HepG2 (cell line): ENCODE data around the gene WWC1. TPM values are rescaled to one million over a fixed set of nuclear protein-coding genes. Genes with fewer than 3 reads are reported as not detected.
A peak's percentile ranks its signal among the peaks of the same experiment; 100 is the strongest.

Experiments used
- ATAC-seq: fragments of 200-7000 bp; cut with Tn5 transposase; 3 replicates; pipeline ENCODE4 v1.9.1; 2020; ENCODE audit warnings: mild to moderate bottlenecking, moderate library complexity
- BruUV-seq: library from RNA; stranded (reverse); fragments of 400-500 nt; replicated peaks from 2 replicates; lab custom pipeline; 2021; lab: Mats Ljungman, UMichigan
- CTCF ChIA-PET: fragments of 300-600 bp; formaldehyde crosslinking; extraction: SDS; loops from one replicate; lab custom pipeline; 2021; ENCODE audit warnings: low total read pairs, inconsistent platforms, low intra/inter-chr PET ratio; lab: Yijun Ruan, JAX
- POLR2A ChIA-PET: fragments of 350-600 bp; sonication (Branson Sonifier 250); formaldehyde crosslinking; loops from one replicate; lab custom pipeline; 2020; ENCODE audit warnings: antibody characterized with exemption, inconsistent platforms; lab: Yijun Ruan, JAX
- DNase-seq: peaks from one replicate; pipeline ENCODE4 v3.0.0-alpha.2; 2015; ENCODE audit warnings: low spot score
- FAIRE-seq: peaks from 3 replicates; lab custom pipeline; 2011; peaks lifted over from hg19 to GRCh38; lab: Jason Lieb, UNC
- H2AFZ ChIP-seq: one replicate; pipeline ENCODE4 v1.6.1; 2011; ENCODE audit warnings: low read length, inconsistent platforms
- H3K27ac ChIP-seq: fragments of 300-600 bp; 3 replicates; pipeline ENCODE4 v1.8.0; 2011; ENCODE audit warnings: mixed run types, mild to moderate bottlenecking, mixed read lengths, low read length, inconsistent platforms; ENCODE audit not compliant: insufficient read depth; ENCODE audit errors: extremely low read length
- H3K27me3 ChIP-seq, 2 experiments: fragments of 200-600 bp in 1 of 2; 2 replicates in 1 of 2; 3 replicates in 1 of 2; pipeline versions ENCODE4 v1.6.0 to v1.8.0; 2011; ENCODE audit warnings: low read length in 2 of 2, mild to moderate bottlenecking in 2 of 2, moderate library complexity in 2 of 2, inconsistent platforms in 1 of 2; ENCODE audit not compliant: insufficient read depth in 2 of 2, control insufficient read depth in 1 of 2
- H3K36me3 ChIP-seq, 2 experiments: fragments of 200-600 bp in 1 of 2; replicated peaks in 1 of 2; 2 replicates in 1 of 2; 3 replicates in 1 of 2; pipeline versions ENCODE4 v1.5.1 to v1.8.0; 2011; ENCODE audit warnings: low read length in 2 of 2, inconsistent platforms in 1 of 2; ENCODE audit not compliant: insufficient read depth in 2 of 2, control insufficient read depth in 1 of 2
- H3K4me1 ChIP-seq: 2 replicates; pipeline ENCODE4 v1.5.1; 2012; ENCODE audit warnings: low read length, inconsistent platforms; ENCODE audit not compliant: insufficient read depth
- H3K4me2 ChIP-seq: 2 replicates; pipeline ENCODE4 v1.6.0; 2011; ENCODE audit warnings: low read depth, low read length, inconsistent platforms
- H3K4me3 ChIP-seq, 3 experiments: fragments of 200-600 bp in 1 of 3; sonication (generic), shearing (Covaris generic) in 1 of 3; replicated peaks in 1 of 3; 2 replicates each; pipeline ENCODE4 v1.5.1; 2011 to 2016; ENCODE audit warnings: low read length in 3 of 3, inconsistent platforms in 2 of 3, low read depth in 2 of 3, mild to moderate bottlenecking in 2 of 3, control low read depth in 1 of 3, mixed read lengths in 1 of 3; ENCODE audit not compliant: insufficient read depth in 1 of 3
- H3K79me2 ChIP-seq: one replicate; pipeline ENCODE4 v1.6.1; 2011; ENCODE audit warnings: low read length, inconsistent platforms; ENCODE audit not compliant: insufficient read depth
- H3K9ac ChIP-seq: 2 replicates; pipeline ENCODE4 v1.6.0; 2011; ENCODE audit warnings: mild to moderate bottlenecking, low read depth, low read length, inconsistent platforms; ENCODE audit not compliant: insufficient read depth
- H3K9me3 ChIP-seq: 2 replicates; pipeline ENCODE4 v1.5.1; 2012; ENCODE audit warnings: mild to moderate bottlenecking, low read length
- H4K20me1 ChIP-seq: 2 replicates; pipeline ENCODE4 v1.6.0; 2011; ENCODE audit warnings: inconsistent platforms, mild to moderate bottlenecking, low read length, moderate library complexity; ENCODE audit not compliant: insufficient read depth
- KLF16 ChIP-seq, 2 experiments: sonication (generic) in 1 of 2; formaldehyde crosslinking in 1 of 2; IDR thresholded peaks; 2 replicates each; pipeline versions ENCODE4 v1.6.1 to v1.8.0; 2016 to 2023; ENCODE audit warnings: missing genetic modification reagents in 2 of 2, missing compliant biosample characterization in 1 of 2
- SNAI1 ChIP-seq: sonication (generic); formaldehyde crosslinking; IDR thresholded peaks from 2 replicates; pipeline ENCODE4 v1.5.0; 2020; ENCODE audit warnings: mild to moderate bottlenecking, missing genetic modification reagents, borderline replicate concordance
- ZNF10 ChIP-seq: sonication (generic); formaldehyde crosslinking; IDR thresholded peaks from 2 replicates; pipeline ENCODE4 v1.4.0; 2020; ENCODE audit warnings: mild to moderate bottlenecking, low read depth, missing genetic modification reagents, borderline replicate concordance
- ZNF570 ChIP-seq: sonication (generic); formaldehyde crosslinking; IDR thresholded peaks from 2 replicates; pipeline ENCODE4 v1.4.0; 2020; ENCODE audit warnings: mild to moderate bottlenecking, missing genetic modification reagents, borderline replicate concordance
- ZNF572 ChIP-seq: sonication (generic); formaldehyde crosslinking; IDR thresholded peaks from 2 replicates; pipeline ENCODE4 v1.5.1; 2020; ENCODE audit warnings: mild to moderate bottlenecking, missing genetic modification reagents
- ZNF781 ChIP-seq: sonication (generic); formaldehyde crosslinking; IDR thresholded peaks from 2 replicates; pipeline ENCODE4 v1.5.1; 2020; ENCODE audit warnings: borderline replicate concordance, mild to moderate bottlenecking, missing genetic modification reagents; ENCODE audit errors: not compliant biosample characterization
- ZZZ3 ChIP-seq: sonication (generic); formaldehyde crosslinking; IDR thresholded peaks from 2 replicates; pipeline ENCODE4 v1.4.0; 2020; ENCODE audit warnings: missing genetic modification reagents, mild to moderate bottlenecking, borderline replicate concordance
- WGBS: methylation state at CpG from one replicate; pipeline ENCODE4 v1.1.6; 2017; ENCODE audit warnings: low lambda C conversion rate; 5-methylcytosine and 5-hydroxymethylcytosine counted together
- in situ Hi-C: cut with HindIII; loops from 2 replicates; pipeline ENCODE4 v1.10.0; 2017; ENCODE audit warnings: low pct_unique_long_range_greater_than_20kb; ENCODE audit not compliant: extremely low pct_ligation_motif_present
- intact Hi-C: fragments of 100-400 bp; cut with micrococcal nuclease; formaldehyde crosslinking; loops from one replicate; pipeline ENCODE4 v1.10.0; 2022; ENCODE audit not compliant: unreplicated experiment
- polyA plus RNA-seq, 8 experiments: library from polyadenylated mRNA; depleted of rRNA in 3 of 8; stranded (reverse) in 7 of 8; unstranded in 1 of 8; fragments of >200 nt; fragmentation: Illumina TruSeq in 4 of 8; extraction: Trizol in 4 of 8; gene quantifications; 2 replicates each; pipeline versions ENCODE4 v1.2.1 to v1.2.3, GENCODE V29; 2011 to 2016; ENCODE audit warnings: low read depth in 4 of 8, missing spikeins in 1 of 8, mixed read lengths in 1 of 8; ENCODE audit not compliant: insufficient read depth in 1 of 8
- total RNA-seq, 5 experiments: library from RNA; depleted of rRNA; stranded (reverse); fragments of >200 nt; fragmentation: Illumina TruSeq; extraction: Trizol; gene quantifications; 2 replicates each; pipeline ENCODE4 v1.2.3, GENCODE V29; 2016; ENCODE audit warnings: low read depth in 1 of 5
- TF ChIP-seq, protein P1 (sequence below): IDR thresholded peaks from 2 replicates; pipeline ENCODE4 v1.6.1; 2016; ENCODE audit warnings: missing compliant biosample characterization, missing genetic modification reagents, borderline replicate concordance
- TF ChIP-seq, protein P2 (sequence below): sonication (generic); formaldehyde crosslinking; IDR thresholded peaks from 2 replicates; pipeline ENCODE4 v1.4.0; 2020; ENCODE audit warnings: missing genetic modification reagents
- TF ChIP-seq, protein P3 (sequence below): sonication (generic); formaldehyde crosslinking; IDR thresholded peaks from 2 replicates; pipeline ENCODE4 v1.5.0; 2020; ENCODE audit warnings: mild to moderate bottlenecking, missing genetic modification reagents, borderline replicate concordance

Gene WWC1
- total and polyA plus RNA-seq, 2 of the 13 experiments (the other 11 are each of a cell fraction or from before 2014, with no cell fraction given), result 8.3 to 17.9 TPM

DNA sequence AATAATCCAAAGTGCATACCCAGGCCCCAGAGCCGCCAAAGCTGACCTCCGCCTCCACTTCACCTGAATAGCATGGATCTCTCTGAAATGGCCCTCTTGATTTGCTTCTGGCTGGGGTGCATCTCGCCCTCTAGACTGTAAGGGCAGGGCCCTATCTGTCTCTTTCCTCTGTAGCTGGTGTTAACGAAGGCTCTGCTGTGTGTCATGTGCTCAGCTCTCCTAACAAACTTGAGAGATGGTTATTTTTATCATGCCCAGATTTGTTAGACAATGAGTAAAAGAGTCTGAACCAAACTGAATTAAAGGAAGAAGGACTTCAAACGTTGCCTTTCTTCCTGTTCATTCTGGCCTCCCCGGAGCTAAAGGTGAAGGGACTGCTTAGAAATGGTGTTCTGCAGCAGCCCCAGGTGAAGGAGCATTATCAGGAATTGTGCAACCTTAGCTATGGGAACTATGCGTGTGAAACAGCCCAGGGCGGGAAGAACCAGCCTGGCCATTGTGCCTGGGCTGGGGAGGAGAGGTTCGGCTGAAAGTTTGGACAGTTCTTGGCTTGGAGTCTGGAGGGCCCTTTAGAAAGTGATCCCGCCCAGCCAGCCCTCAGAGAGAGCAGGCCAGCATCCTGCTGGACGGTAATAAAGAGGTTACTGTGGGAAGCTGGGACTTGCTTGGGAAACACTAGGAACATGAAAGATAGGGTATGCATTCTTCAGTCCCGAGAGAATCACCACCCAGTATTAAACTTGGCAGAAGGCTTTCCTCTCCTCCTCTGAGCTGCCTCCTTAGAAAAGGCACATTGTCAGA lies 73.5 kb downstream of the WWC1 start:
- intact Hi-C loops, result no loop called here
- ATAC-seq (peak; percentile 40), DNase-seq (peak; percentile 35), FAIRE-seq (no peak)
- in situ Hi-C loops, result no loop called here
- H3K79me2 ChIP-seq, result no peaks in the 10 kb centered on the region
- H3K4me1 ChIP-seq, result peaks cover 59% of the 10 kb centered on the region
- no peaks in the 10 kb centered on the region for H3K36me3 ChIP-seq
- H4K20me1 ChIP-seq, result no peaks in the 10 kb centered on the region
- H3K27ac ChIP-seq, result peak overlapping the region; percentile 51
- H3K4me2 ChIP-seq, result peak overlapping the region; percentile 82
- 4% methylated on average over 11 of the region's 12 CpGs for WGBS
- H3K9ac ChIP-seq, result peak overlapping the region; percentile 45
- no TSS peak for BruUV-seq
- CTCF ChIA-PET, result no interaction called here
- H2AFZ ChIP-seq, result no peak overlapping the region
- H3K4me3 ChIP-seq, result peak overlapping the region; percentile 1 to 63 (median 14); a peak in 5 of 6 replicates
- H3K27me3 ChIP-seq, result no peaks in the 10 kb centered on the region
- H3K9me3 ChIP-seq, result no peaks in the 10 kb centered on the region
- POLR2A ChIA-PET, result interaction anchor here (0.9 to 2.6 kb wide), 4 partner anchors 36 to 95 kb away, joined by 3 to 9 read pairs (median 8); no protein-coding TSS in a partner anchor
- TF ChIP-seq ZZZ3 (CRISPR knock-in tag) (no peak), ZNF781 (CRISPR knock-in tag) (no peak), ZNF10 (no peak), SNAI1 (no peak), KLF16 (CRISPR knock-in tag; IDR thresholded peaks at IDR 0.05) (no peak), ZNF572 (CRISPR knock-in tag) (0 out of 2 replicates have a peak, but pooled peaks have one; percentile 30), ZNF570 (no peak)
- TF ChIP-seq, protein P1, sequence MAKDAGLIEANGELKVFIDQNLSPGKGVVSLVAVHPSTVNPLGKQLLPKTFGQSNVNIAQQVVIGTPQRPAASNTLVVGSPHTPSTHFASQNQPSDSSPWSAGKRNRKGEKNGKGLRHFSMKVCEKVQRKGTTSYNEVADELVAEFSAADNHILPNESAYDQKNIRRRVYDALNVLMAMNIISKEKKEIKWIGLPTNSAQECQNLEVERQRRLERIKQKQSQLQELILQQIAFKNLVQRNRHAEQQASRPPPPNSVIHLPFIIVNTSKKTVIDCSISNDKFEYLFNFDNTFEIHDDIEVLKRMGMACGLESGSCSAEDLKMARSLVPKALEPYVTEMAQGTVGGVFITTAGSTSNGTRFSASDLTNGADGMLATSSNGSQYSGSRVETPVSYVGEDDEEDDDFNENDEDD, result peak; percentile 63; the same call in 1 of the 2 replicates
- TF ChIP-seq, protein P2, sequence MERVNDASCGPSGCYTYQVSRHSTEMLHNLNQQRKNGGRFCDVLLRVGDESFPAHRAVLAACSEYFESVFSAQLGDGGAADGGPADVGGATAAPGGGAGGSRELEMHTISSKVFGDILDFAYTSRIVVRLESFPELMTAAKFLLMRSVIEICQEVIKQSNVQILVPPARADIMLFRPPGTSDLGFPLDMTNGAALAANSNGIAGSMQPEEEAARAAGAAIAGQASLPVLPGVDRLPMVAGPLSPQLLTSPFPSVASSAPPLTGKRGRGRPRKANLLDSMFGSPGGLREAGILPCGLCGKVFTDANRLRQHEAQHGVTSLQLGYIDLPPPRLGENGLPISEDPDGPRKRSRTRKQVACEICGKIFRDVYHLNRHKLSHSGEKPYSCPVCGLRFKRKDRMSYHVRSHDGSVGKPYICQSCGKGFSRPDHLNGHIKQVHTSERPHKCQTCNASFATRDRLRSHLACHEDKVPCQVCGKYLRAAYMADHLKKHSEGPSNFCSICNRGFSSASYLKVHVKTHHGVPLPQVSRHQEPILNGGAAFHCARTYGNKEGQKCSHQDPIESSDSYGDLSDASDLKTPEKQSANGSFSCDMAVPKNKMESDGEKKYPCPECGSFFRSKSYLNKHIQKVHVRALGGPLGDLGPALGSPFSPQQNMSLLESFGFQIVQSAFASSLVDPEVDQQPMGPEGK (CRISPR knock-in tag), result 0 out of 2 replicates have a peak, but pooled peaks have one; percentile 4
- TF ChIP-seq, protein P3, sequence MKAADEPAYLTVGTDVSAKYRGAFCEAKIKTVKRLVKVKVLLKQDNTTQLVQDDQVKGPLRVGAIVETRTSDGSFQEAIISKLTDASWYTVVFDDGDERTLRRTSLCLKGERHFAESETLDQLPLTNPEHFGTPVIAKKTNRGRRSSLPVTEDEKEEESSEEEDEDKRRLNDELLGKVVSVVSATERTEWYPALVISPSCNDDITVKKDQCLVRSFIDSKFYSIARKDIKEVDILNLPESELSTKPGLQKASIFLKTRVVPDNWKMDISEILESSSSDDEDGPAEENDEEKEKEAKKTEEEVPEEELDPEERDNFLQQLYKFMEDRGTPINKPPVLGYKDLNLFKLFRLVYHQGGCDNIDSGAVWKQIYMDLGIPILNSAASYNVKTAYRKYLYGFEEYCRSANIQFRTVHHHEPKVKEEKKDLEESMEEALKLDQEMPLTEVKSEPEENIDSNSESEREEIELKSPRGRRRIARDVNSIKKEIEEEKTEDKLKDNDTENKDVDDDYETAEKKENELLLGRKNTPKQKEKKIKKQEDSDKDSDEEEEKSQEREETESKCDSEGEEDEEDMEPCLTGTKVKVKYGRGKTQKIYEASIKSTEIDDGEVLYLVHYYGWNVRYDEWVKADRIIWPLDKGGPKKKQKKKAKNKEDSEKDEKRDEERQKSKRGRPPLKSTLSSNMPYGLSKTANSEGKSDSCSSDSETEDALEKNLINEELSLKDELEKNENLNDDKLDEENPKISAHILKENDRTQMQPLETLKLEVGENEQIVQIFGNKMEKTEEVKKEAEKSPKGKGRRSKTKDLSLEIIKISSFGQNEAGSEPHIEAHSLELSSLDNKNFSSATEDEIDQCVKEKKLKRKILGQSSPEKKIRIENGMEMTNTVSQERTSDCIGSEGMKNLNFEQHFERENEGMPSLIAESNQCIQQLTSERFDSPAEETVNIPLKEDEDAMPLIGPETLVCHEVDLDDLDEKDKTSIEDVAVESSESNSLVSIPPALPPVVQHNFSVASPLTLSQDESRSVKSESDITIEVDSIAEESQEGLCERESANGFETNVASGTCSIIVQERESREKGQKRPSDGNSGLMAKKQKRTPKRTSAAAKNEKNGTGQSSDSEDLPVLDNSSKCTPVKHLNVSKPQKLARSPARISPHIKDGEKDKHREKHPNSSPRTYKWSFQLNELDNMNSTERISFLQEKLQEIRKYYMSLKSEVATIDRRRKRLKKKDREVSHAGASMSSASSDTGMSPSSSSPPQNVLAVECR (CRISPR knock-in tag), result 0 out of 2 replicates have a peak, but pooled peaks have one; percentile 25
